ENCODE results near the gene KCMF1. TPM values are rescaled to one million over a fixed set of nuclear protein-coding genes. Genes with fewer than 3 reads are reported as not detected.

The KCMF1 gene
- polyA plus RNA-seq, 1 donor from 2014 or later, result 43.3 TPM

DNA sequence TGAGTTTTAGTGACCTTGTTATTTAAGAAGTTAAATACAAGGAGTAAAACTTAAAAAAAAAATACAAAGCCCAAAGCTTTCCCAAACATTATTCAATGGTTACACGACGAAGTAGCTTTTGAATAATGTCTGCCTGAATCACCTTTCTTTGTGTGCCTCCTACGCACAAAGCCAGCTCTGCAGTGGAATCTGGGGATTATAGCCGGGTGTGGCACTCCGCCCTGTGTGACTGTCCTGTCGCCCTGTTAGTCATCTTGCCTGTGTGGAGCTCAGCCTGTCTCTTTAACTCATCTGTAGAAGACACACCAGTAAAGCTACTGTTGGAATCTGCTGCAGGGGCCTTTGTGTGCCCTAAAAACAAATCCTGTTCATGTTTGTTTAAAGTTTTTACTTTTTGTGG is 82.8 kb downstream of the KCMF1 start:
- Histone ChIP-seq H3K9me3 (ENCODE audit: low read length) (no peaks in the 10 kb centered on the region), H4K20me1 (ENCODE audit: insufficient read depth) (no peaks in the 10 kb centered on the region), H3K27me3 (ENCODE audit: insufficient read depth, low read depth, low read length) (no peaks in the 10 kb centered on the region), H3F3A (ENCODE audit: insufficient read depth, low read length, poor library complexity, severe bottlenecking) (no peaks in the 10 kb centered on the region), H2AFZ (ENCODE audit: low read depth, low read length) (no peak overlapping the region), H3K4me3 (ENCODE audit: low read length) (no peak overlapping the region), H3K9me2 (ENCODE audit: insufficient read depth, low read length) (no peaks in the 10 kb centered on the region), H3K9ac (ENCODE audit: low read length) (no peak overlapping the region), H3K36me3 (ENCODE audit: insufficient read depth, low read length) (peaks cover 12% of the 10 kb centered on the region), H3K79me2 (replicated peaks; ENCODE audit: insufficient read depth, low read length) (no peaks in the 10 kb centered on the region), H3K27ac (ENCODE audit: low read length) (no peak overlapping the region), H3K4me2 (ENCODE audit: low read length) (no peak overlapping the region)
- no peak for TF ChIP-seq SMC3 (conservative IDR thresholded peaks at IDR 0.05; ENCODE audit: poor library complexity)

DNA sequence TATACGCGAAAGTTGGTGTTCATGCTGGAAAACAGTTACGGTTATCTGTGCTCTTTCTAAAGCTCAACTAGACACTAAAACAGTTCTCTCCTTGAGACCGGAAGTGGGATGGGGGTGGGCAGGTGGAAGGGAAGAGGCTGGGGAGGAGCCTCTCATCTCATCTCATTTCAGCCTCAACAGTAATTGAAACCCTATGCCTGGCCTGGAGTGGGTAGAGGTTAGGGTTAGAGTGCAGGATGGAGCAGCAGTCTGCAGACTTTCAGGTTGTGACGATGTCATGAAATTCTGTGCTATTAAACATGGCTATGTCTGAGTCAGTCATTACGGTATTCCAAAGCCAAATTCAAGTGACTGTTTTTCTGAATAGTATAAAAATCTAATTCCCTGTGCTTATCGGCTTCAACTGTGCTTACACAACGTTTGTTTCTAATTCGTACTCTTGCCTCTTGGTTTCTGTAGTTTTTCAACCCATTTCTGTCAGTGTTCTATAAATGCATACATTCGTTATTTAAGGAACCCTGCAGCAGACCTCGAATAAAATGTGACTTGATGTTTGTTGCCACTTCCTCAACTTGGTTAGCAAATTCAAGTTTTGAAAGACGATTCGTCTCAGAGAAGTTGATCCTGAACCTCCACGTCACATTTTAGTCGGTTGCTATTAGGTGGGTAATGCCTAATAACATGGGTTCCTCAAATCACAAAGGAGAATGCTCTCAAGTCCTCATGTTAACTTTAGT is 86.4 kb downstream of the KCMF1 start:
- Histone ChIP-seq H3F3A (ENCODE audit: insufficient read depth, low read length, poor library complexity, severe bottlenecking) (no peaks in the 10 kb centered on the region), H3K79me2 (replicated peaks; ENCODE audit: insufficient read depth, low read length) (no peaks in the 10 kb centered on the region), H3K4me2 (ENCODE audit: low read length) (no peak overlapping the region), H3K27me3 (ENCODE audit: insufficient read depth, low read depth, low read length) (no peaks in the 10 kb centered on the region), H3K9me2 (ENCODE audit: insufficient read depth, low read length) (no peaks in the 10 kb centered on the region), H3K27ac (ENCODE audit: low read length) (no peak overlapping the region), H2AFZ (ENCODE audit: low read depth, low read length) (no peak overlapping the region), H3K36me3 (ENCODE audit: insufficient read depth, low read length) (peaks cover 6% of the 10 kb centered on the region), H4K20me1 (ENCODE audit: insufficient read depth) (no peaks in the 10 kb centered on the region), H3K4me3 (ENCODE audit: low read length) (no peak overlapping the region), H3K9me3 (ENCODE audit: low read length) (no peaks in the 10 kb centered on the region), H3K9ac (ENCODE audit: low read length) (no peak overlapping the region)
- TF ChIP-seq EP300 (conservative IDR thresholded peaks at IDR 0.05; ENCODE audit: poor library complexity, severe bottlenecking), result no peak
- no peak for TF ChIP-seq EZH2 (IDR thresholded peaks at IDR 0.05; ENCODE audit: borderline replicate concordance, insufficient read depth, low read length, poor library complexity, severe bottlenecking)
- TF ChIP-seq SMC3 (conservative IDR thresholded peaks at IDR 0.05; ENCODE audit: poor library complexity), result no peak
- no peak for TF ChIP-seq POLR2AphosphoS5 (IDR thresholded peaks at IDR 0.05)
- TF ChIP-seq TAF1 (IDR thresholded peaks at IDR 0.05; ENCODE audit: low read depth), result no peak
- TF ChIP-seq MXI1 (conservative IDR thresholded peaks at IDR 0.05; ENCODE audit: poor library complexity, severe bottlenecking), result no peak
- TF ChIP-seq, protein P1, sequence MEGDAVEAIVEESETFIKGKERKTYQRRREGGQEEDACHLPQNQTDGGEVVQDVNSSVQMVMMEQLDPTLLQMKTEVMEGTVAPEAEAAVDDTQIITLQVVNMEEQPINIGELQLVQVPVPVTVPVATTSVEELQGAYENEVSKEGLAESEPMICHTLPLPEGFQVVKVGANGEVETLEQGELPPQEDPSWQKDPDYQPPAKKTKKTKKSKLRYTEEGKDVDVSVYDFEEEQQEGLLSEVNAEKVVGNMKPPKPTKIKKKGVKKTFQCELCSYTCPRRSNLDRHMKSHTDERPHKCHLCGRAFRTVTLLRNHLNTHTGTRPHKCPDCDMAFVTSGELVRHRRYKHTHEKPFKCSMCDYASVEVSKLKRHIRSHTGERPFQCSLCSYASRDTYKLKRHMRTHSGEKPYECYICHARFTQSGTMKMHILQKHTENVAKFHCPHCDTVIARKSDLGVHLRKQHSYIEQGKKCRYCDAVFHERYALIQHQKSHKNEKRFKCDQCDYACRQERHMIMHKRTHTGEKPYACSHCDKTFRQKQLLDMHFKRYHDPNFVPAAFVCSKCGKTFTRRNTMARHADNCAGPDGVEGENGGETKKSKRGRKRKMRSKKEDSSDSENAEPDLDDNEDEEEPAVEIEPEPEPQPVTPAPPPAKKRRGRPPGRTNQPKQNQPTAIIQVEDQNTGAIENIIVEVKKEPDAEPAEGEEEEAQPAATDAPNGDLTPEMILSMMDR (IDR thresholded peaks at IDR 0.05; ENCODE audit: poor library complexity, severe bottlenecking), result no peak
- TF ChIP-seq, protein P2, sequence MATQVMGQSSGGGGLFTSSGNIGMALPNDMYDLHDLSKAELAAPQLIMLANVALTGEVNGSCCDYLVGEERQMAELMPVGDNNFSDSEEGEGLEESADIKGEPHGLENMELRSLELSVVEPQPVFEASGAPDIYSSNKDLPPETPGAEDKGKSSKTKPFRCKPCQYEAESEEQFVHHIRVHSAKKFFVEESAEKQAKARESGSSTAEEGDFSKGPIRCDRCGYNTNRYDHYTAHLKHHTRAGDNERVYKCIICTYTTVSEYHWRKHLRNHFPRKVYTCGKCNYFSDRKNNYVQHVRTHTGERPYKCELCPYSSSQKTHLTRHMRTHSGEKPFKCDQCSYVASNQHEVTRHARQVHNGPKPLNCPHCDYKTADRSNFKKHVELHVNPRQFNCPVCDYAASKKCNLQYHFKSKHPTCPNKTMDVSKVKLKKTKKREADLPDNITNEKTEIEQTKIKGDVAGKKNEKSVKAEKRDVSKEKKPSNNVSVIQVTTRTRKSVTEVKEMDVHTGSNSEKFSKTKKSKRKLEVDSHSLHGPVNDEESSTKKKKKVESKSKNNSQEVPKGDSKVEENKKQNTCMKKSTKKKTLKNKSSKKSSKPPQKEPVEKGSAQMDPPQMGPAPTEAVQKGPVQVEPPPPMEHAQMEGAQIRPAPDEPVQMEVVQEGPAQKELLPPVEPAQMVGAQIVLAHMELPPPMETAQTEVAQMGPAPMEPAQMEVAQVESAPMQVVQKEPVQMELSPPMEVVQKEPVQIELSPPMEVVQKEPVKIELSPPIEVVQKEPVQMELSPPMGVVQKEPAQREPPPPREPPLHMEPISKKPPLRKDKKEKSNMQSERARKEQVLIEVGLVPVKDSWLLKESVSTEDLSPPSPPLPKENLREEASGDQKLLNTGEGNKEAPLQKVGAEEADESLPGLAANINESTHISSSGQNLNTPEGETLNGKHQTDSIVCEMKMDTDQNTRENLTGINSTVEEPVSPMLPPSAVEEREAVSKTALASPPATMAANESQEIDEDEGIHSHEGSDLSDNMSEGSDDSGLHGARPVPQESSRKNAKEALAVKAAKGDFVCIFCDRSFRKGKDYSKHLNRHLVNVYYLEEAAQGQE (IDR thresholded peaks at IDR 0.05; ENCODE audit: borderline replicate concordance), result no peak

All from neural cell (in vitro differentiated cells).